DOHH2 (cell line): ENCODE results near the gene CENPS.

Experiments
- CTCF ChIP-seq: fragments of 200-600 bp; sonication (generic); IDR thresholded peaks from one replicate; pipeline ENCODE4 v1.5.1; 2014; ENCODE audit warnings: antibody characterized with exemption, mild to moderate bottlenecking, low read depth, low read length; ENCODE audit not compliant: poor library complexity, severe bottlenecking
- EZH2phosphoT487 ChIP-seq: fragments of 200-600 bp; sonication (generic); IDR thresholded peaks from 2 replicates; pipeline ENCODE4 v1.6.1; 2017; ENCODE audit warnings: borderline replicate concordance, mild to moderate bottlenecking, antibody characterized with exemption, low read length, moderate library complexity, mixed read lengths

GRCh38 chr1:10401281-10401680 is 29.0 kb upstream of the CENPS start:
- TF ChIP-seq CTCF (no peak), EZH2phosphoT487 (no peak)
